HepG2 (cell line): ENCODE data around the gene CARHSP1. TPM values are rescaled to one million over a fixed set of nuclear protein-coding genes. Genes with fewer than 3 reads are reported as not detected.

Experiments used
- ADNP ChIP-seq: sonication (generic); formaldehyde crosslinking; IDR thresholded peaks from 2 replicates; pipeline ENCODE4 v1.4.0; 2020; ENCODE audit warnings: missing genetic modification reagents
- ATAD3A ChIP-seq: sonication (generic); formaldehyde crosslinking; IDR thresholded peaks from 2 replicates; pipeline ENCODE4 v1.4.0; 2020; ENCODE audit warnings: missing genetic modification reagents
- ERF ChIP-seq: IDR thresholded peaks from 2 replicates; pipeline ENCODE4 v1.6.1; 2018; ENCODE audit warnings: missing biosample characterization, missing genetic modification reagents
- GABPA ChIP-seq, 2 experiments: IDR thresholded peaks; 2 replicates each; pipeline ENCODE4 v1.6.1; 2011 to 2016; ENCODE audit warnings: low read depth in 2 of 2, low read length in 1 of 2, missing biosample characterization in 1 of 2, missing genetic modification characterization in 1 of 2
- HCFC1 ChIP-seq: fragments of 150-350 bp; IDR thresholded peaks from 2 replicates; pipeline ENCODE4 v1.6.1; 2014; ENCODE audit warnings: low read depth, low read length
- KAT2B ChIP-seq: fragments of 150-350 bp; IDR thresholded peaks from 2 replicates; pipeline ENCODE4 v1.6.1; 2014; ENCODE audit warnings: low read depth, low read length, borderline replicate concordance
- NBN ChIP-seq: fragments of 450-650 bp; conservative IDR thresholded peaks from 2 replicates; pipeline ENCODE4 v1.6.1; 2017
- RBM39 ChIP-seq: fragments of 200-400 bp; formaldehyde crosslinking; IDR thresholded peaks from one replicate; pipeline ENCODE4 v1.6.1; 2018; ENCODE audit warnings: antibody characterized with exemption, mild to moderate bottlenecking, low read depth, low read length; ENCODE audit not compliant: poor library complexity, severe bottlenecking
- SIN3A ChIP-seq: IDR thresholded peaks from 2 replicates; pipeline ENCODE4 v1.6.1; 2011; ENCODE audit warnings: low read depth, mild to moderate bottlenecking, control low read depth, low read length, borderline replicate concordance
- SIN3B ChIP-seq: fragments of 150-350 bp; IDR thresholded peaks from 2 replicates; pipeline ENCODE4 v1.6.1; 2014; ENCODE audit warnings: low read length
- SNAPC2 ChIP-seq: sonication (generic); formaldehyde crosslinking; IDR thresholded peaks from 2 replicates; pipeline ENCODE4 v1.8.1; 2022; ENCODE audit warnings: mild to moderate bottlenecking, missing genetic modification reagents
- TOE1 ChIP-seq: sonication (generic); formaldehyde crosslinking; IDR thresholded peaks from 2 replicates; pipeline ENCODE4 v1.4.0; 2020; ENCODE audit warnings: mild to moderate bottlenecking, missing genetic modification reagents
- U2AF2 ChIP-seq: fragments of 200-400 bp; formaldehyde crosslinking; IDR thresholded peaks from 2 replicates; pipeline ENCODE4 v1.6.1; 2017; ENCODE audit warnings: low read depth, mild to moderate bottlenecking, low read length
- ZFP36L1 ChIP-seq: sonication (generic); formaldehyde crosslinking; IDR thresholded peaks from 2 replicates; pipeline ENCODE4 v1.8.0; 2022; ENCODE audit warnings: mild to moderate bottlenecking, missing genetic modification reagents, moderate library complexity
- ZFP62 ChIP-seq: sonication (generic); formaldehyde crosslinking; IDR thresholded peaks from 2 replicates; pipeline ENCODE4 v1.4.0; 2020; ENCODE audit warnings: missing genetic modification reagents
- ZNF160 ChIP-seq: sonication (generic); formaldehyde crosslinking; IDR thresholded peaks from 2 replicates; pipeline ENCODE4 v1.8.0; 2022; ENCODE audit warnings: mild to moderate bottlenecking, inconsistent platforms, missing genetic modification reagents
- ZNF256 ChIP-seq: sonication (generic); formaldehyde crosslinking; conservative IDR thresholded peaks from 2 replicates; pipeline ENCODE4 v1.4.0; 2020; ENCODE audit warnings: missing genetic modification reagents
- ZNF468 ChIP-seq: sonication (generic); formaldehyde crosslinking; IDR thresholded peaks from 2 replicates; pipeline ENCODE4 v1.8.0; 2022; ENCODE audit warnings: mild to moderate bottlenecking, moderate library complexity, missing genetic modification reagents
- ZNF564 ChIP-seq: sonication (generic); formaldehyde crosslinking; IDR thresholded peaks from 2 replicates; pipeline ENCODE4 v1.8.1; 2023; ENCODE audit warnings: mild to moderate bottlenecking, missing genetic modification reagents
- ZNF816 ChIP-seq: sonication (generic); formaldehyde crosslinking; IDR thresholded peaks from 2 replicates; pipeline ENCODE4 v1.8.0; 2022; ENCODE audit warnings: missing genetic modification reagents, mild to moderate bottlenecking, borderline replicate concordance
- polyA plus RNA-seq, 8 experiments: library from polyadenylated mRNA; depleted of rRNA in 3 of 8; stranded (reverse) in 7 of 8; unstranded in 1 of 8; fragments of >200 nt; fragmentation: Illumina TruSeq in 4 of 8; extraction: Trizol in 4 of 8; gene quantifications; 2 replicates each; pipeline versions ENCODE4 v1.2.1 to v1.2.3, GENCODE V29; 2011 to 2016; ENCODE audit warnings: low read depth in 4 of 8, missing spikeins in 1 of 8, mixed read lengths in 1 of 8; ENCODE audit not compliant: insufficient read depth in 1 of 8
- total RNA-seq, 5 experiments: library from RNA; depleted of rRNA; stranded (reverse); fragments of >200 nt; fragmentation: Illumina TruSeq; extraction: Trizol; gene quantifications; 2 replicates each; pipeline ENCODE4 v1.2.3, GENCODE V29; 2016; ENCODE audit warnings: low read depth in 1 of 5
- TF ChIP-seq, protein P1 (sequence below): sonication (generic); formaldehyde crosslinking; IDR thresholded peaks from 2 replicates; pipeline ENCODE4 v1.5.1; 2020; ENCODE audit warnings: missing genetic modification reagents, mild to moderate bottlenecking, borderline replicate concordance
- TF ChIP-seq, protein P2 (sequence below): sonication (generic); formaldehyde crosslinking; IDR thresholded peaks from 2 replicates; pipeline ENCODE4 v1.8.0; 2023; ENCODE audit warnings: mild to moderate bottlenecking, missing genetic modification reagents
- TF ChIP-seq, protein P3 (sequence below): sonication (generic); formaldehyde crosslinking; IDR thresholded peaks from 2 replicates; pipeline ENCODE4 v1.5.0; 2020; ENCODE audit warnings: missing genetic modification reagents
- TF ChIP-seq, protein P4 (sequence below): sonication (generic); formaldehyde crosslinking; IDR thresholded peaks from 2 replicates; pipeline ENCODE4 v1.8.1; 2022; ENCODE audit warnings: mild to moderate bottlenecking, missing genetic modification reagents
- TF ChIP-seq, protein P5 (sequence below): sonication (generic); formaldehyde crosslinking; IDR thresholded peaks from 2 replicates; pipeline ENCODE4 v1.5.0; 2020; ENCODE audit warnings: mild to moderate bottlenecking, missing genetic modification reagents, borderline replicate concordance

CARHSP1 gene
- total and polyA plus RNA-seq, 2 of the 13 experiments (the other 11 are each of a cell fraction or from before 2014, with no cell fraction given): 173 to 345 TPM

DNA sequence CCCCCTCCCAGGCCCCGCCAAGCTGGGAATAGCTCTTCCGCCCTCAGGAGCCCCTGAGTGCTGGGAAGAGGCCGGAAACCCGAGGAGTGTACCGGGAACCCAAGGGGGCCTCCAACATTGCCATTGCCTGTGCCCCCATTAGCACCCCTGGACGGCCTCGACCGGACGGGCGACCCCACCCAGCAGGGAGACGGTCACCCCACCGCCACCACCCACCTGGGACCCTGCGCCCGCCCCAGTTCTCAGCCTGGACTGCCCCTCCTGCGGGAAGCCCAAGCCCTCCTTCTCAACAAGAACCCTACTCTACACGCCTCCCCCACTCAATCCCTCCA, 2.0 kb downstream of the CARHSP1 start (continued):
- TF ChIP-seq, protein P1, sequence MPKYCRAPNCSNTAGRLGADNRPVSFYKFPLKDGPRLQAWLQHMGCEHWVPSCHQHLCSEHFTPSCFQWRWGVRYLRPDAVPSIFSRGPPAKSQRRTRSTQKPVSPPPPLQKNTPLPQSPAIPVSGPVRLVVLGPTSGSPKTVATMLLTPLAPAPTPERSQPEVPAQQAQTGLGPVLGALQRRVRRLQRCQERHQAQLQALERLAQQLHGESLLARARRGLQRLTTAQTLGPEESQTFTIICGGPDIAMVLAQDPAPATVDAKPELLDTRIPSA (CRISPR knock-in tag): no peak
- TF ChIP-seq ZNF256 (CRISPR knock-in tag): no peak
- no peak for TF ChIP-seq ZNF816
- TF ChIP-seq RBM39: no peak
- TF ChIP-seq ZNF160 (CRISPR knock-in tag): no peak
- TF ChIP-seq, protein P2, sequence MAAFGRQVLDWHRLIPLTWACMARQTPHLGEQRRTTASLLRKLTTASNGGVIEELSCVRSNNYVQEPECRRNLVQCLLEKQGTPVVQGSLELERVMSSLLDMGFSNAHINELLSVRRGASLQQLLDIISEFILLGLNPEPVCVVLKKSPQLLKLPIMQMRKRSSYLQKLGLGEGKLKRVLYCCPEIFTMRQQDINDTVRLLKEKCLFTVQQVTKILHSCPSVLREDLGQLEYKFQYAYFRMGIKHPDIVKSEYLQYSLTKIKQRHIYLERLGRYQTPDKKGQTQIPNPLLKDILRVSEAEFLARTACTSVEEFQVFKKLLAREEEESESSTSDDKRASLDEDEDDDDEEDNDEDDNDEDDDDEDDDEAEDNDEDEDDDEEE (CRISPR knock-in tag): no peak
- no peak for TF ChIP-seq GABPA (IDR thresholded peaks at IDR 0.05; ENCODE audit: low read depth, low read length)
- no peak for TF ChIP-seq GABPA (CRISPR knock-in tag; IDR thresholded peaks at IDR 0.05; ENCODE audit: low read depth)
- TF ChIP-seq SNAPC2: no peak
- TF ChIP-seq, protein P3, sequence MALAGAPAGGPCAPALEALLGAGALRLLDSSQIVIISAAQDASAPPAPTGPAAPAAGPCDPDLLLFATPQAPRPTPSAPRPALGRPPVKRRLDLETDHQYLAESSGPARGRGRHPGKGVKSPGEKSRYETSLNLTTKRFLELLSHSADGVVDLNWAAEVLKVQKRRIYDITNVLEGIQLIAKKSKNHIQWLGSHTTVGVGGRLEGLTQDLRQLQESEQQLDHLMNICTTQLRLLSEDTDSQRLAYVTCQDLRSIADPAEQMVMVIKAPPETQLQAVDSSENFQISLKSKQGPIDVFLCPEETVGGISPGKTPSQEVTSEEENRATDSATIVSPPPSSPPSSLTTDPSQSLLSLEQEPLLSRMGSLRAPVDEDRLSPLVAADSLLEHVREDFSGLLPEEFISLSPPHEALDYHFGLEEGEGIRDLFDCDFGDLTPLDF (CRISPR knock-in tag): no peak
- TF ChIP-seq HCFC1: no peak
- no peak for TF ChIP-seq ZNF468 (CRISPR knock-in tag)
- TF ChIP-seq KAT2B: no peak
- no peak for TF ChIP-seq ZFP62 (CRISPR knock-in tag)
- no peak for TF ChIP-seq TOE1 (CRISPR knock-in tag)
- no peak for TF ChIP-seq ZFP36L1 (CRISPR knock-in tag)
- 0 out of 2 replicates have a peak, but pooled peaks have one; percentile 16 for TF ChIP-seq ZNF564 (CRISPR knock-in tag)
- 0 out of 2 replicates have a peak, but pooled peaks have one; percentile 8 for TF ChIP-seq ADNP (CRISPR knock-in tag)
- TF ChIP-seq ERF: no peak; the same call in 1 of the 2 replicates
- TF ChIP-seq, protein P4, sequence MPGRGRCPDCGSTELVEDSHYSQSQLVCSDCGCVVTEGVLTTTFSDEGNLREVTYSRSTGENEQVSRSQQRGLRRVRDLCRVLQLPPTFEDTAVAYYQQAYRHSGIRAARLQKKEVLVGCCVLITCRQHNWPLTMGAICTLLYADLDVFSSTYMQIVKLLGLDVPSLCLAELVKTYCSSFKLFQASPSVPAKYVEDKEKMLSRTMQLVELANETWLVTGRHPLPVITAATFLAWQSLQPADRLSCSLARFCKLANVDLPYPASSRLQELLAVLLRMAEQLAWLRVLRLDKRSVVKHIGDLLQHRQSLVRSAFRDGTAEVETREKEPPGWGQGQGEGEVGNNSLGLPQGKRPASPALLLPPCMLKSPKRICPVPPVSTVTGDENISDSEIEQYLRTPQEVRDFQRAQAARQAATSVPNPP: no peak
- TF ChIP-seq SIN3B: no peak
- no peak; the same call in 1 of the 2 replicates for TF ChIP-seq SIN3A
- TF ChIP-seq, protein P5, sequence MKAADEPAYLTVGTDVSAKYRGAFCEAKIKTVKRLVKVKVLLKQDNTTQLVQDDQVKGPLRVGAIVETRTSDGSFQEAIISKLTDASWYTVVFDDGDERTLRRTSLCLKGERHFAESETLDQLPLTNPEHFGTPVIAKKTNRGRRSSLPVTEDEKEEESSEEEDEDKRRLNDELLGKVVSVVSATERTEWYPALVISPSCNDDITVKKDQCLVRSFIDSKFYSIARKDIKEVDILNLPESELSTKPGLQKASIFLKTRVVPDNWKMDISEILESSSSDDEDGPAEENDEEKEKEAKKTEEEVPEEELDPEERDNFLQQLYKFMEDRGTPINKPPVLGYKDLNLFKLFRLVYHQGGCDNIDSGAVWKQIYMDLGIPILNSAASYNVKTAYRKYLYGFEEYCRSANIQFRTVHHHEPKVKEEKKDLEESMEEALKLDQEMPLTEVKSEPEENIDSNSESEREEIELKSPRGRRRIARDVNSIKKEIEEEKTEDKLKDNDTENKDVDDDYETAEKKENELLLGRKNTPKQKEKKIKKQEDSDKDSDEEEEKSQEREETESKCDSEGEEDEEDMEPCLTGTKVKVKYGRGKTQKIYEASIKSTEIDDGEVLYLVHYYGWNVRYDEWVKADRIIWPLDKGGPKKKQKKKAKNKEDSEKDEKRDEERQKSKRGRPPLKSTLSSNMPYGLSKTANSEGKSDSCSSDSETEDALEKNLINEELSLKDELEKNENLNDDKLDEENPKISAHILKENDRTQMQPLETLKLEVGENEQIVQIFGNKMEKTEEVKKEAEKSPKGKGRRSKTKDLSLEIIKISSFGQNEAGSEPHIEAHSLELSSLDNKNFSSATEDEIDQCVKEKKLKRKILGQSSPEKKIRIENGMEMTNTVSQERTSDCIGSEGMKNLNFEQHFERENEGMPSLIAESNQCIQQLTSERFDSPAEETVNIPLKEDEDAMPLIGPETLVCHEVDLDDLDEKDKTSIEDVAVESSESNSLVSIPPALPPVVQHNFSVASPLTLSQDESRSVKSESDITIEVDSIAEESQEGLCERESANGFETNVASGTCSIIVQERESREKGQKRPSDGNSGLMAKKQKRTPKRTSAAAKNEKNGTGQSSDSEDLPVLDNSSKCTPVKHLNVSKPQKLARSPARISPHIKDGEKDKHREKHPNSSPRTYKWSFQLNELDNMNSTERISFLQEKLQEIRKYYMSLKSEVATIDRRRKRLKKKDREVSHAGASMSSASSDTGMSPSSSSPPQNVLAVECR (CRISPR knock-in tag): no peak
- TF ChIP-seq NBN: no peak
- TF ChIP-seq U2AF2: no peak
- no peak for TF ChIP-seq ATAD3A
